T follicular helper cell (primary cell): ENCODE measurements around the gene ALDH3A1.

Experiments
- DNase-seq: peaks from one replicate; pipeline ENCODE4 v3.0.0-alpha.2; 2020; ENCODE audit warnings: low read depth

Gene ALDH3A1

GRCh38 chr17:19703828-19704613 lies 44.1 kb downstream of the ALDH3A1 start:
- no peak for DNase-seq

GRCh38 chr17:19703106-19703827 lies 44.8 kb downstream of the ALDH3A1 start:
- DNase-seq: no peak

- no peak for DNase-seq
These were observed 45.9 kb downstream of the ALDH3A1 start for GRCh38 chr17:19702217-19702641.
